CD14-positive monocyte (primary cell): ENCODE data around the gene C22orf23. TPM values are rescaled to one million over a fixed set of nuclear protein-coding genes. Genes with fewer than 3 reads are reported as not detected.

Experiments
- DNase-seq, 3 donors: peaks; one replicate each; pipeline ENCODE4 v3.0.0-alpha.2; 2011 to 2022
- H2AFZ ChIP-seq: 2 replicates; pipeline ENCODE4 v1.6.0; 2012; ENCODE audit warnings: mild to moderate bottlenecking, low read depth, low read length, inconsistent platforms; ENCODE audit not compliant: insufficient read depth, poor library complexity, severe bottlenecking
- H3K27ac ChIP-seq, 2 donors: 1 replicate in 1 of 2; 2 replicates in 1 of 2; pipeline ENCODE4 v1.5.1; 2012 to 2013; ENCODE audit warnings: low read length in 2 of 2, control low read depth in 1 of 2, inconsistent platforms in 1 of 2, low read depth in 1 of 2, mild to moderate bottlenecking in 1 of 2
- H3K27me3 ChIP-seq, 2 donors: one replicate each; pipeline versions ENCODE4 v1.6.0 to v1.6.1; 2011 to 2013; ENCODE audit warnings: low read length in 2 of 2; ENCODE audit not compliant: control insufficient read depth in 2 of 2, insufficient read depth in 2 of 2
- H3K36me3 ChIP-seq, 2 donors: replicated peaks in 1 of 2; 1 replicate in 1 of 2; 2 replicates in 1 of 2; pipeline versions ENCODE4 v1.5.1 to v1.6.1; 2012 to 2013; ENCODE audit warnings: low read length in 2 of 2, control low read depth in 1 of 2, inconsistent platforms in 1 of 2, mild to moderate bottlenecking in 1 of 2; ENCODE audit not compliant: insufficient read depth in 2 of 2, control insufficient read depth in 1 of 2
- H3K4me1 ChIP-seq, 2 donors: 1 replicate in 1 of 2; 2 replicates in 1 of 2; pipeline versions ENCODE4 v1.5.1 to v1.6.1; 2012 to 2013; ENCODE audit warnings: low read length in 2 of 2, control low read depth in 1 of 2, inconsistent platforms in 1 of 2, mild to moderate bottlenecking in 1 of 2, moderate library complexity in 1 of 2; ENCODE audit not compliant: insufficient read depth in 2 of 2, control insufficient read depth in 1 of 2
- H3K4me2 ChIP-seq: replicated peaks from 2 replicates; pipeline ENCODE3; 2012; ENCODE audit warnings: low read length, moderate library complexity, mild to moderate bottlenecking; ENCODE audit not compliant: poor library complexity, severe bottlenecking; ENCODE audit errors: extremely low read depth
- H3K4me3 ChIP-seq, 3 experiments: fragments of 200-600 bp in 1 of 3; sonication (generic) in 1 of 3; replicated peaks in 1 of 3; 1 replicate in 2 of 3; 2 replicates in 1 of 3; pipeline ENCODE4 v1.5.1; 2011 to 2013; ENCODE audit warnings: low read length in 3 of 3, mild to moderate bottlenecking in 3 of 3, control low read depth in 2 of 3, low read depth in 2 of 3, inconsistent platforms in 1 of 3, moderate library complexity in 1 of 3
- H3K79me2 ChIP-seq: 2 replicates; pipeline ENCODE4 v1.6.0; 2012; ENCODE audit warnings: mild to moderate bottlenecking, control low read depth, inconsistent platforms, low read length, moderate library complexity; ENCODE audit not compliant: insufficient read depth
- H3K9ac ChIP-seq: 2 replicates; pipeline ENCODE4 v1.6.0; 2017; ENCODE audit warnings: low read length, mild to moderate bottlenecking; ENCODE audit not compliant: insufficient read depth, poor library complexity, severe bottlenecking
- H3K9me3 ChIP-seq, 2 donors: replicated peaks in 1 of 2; 1 replicate in 1 of 2; 2 replicates in 1 of 2; pipeline versions ENCODE4 v1.5.1 to v1.6.1; 2012 to 2013; ENCODE audit warnings: low read length in 2 of 2, control low read depth in 1 of 2; ENCODE audit not compliant: control insufficient read depth in 1 of 2, insufficient read depth in 1 of 2
- H4K20me1 ChIP-seq: 2 replicates; pipeline ENCODE4 v1.6.0; 2012; ENCODE audit warnings: mild to moderate bottlenecking, low read length, control low read depth, moderate library complexity; ENCODE audit not compliant: insufficient read depth
- H3K27ac Mint-ChIP-seq, 7 donors: one replicate each; pipeline ENCODE4 v1.8.0; 2020; ENCODE audit warnings: mild to moderate bottlenecking in 7 of 7, mixed read lengths in 7 of 7, moderate library complexity in 6 of 7, inconsistent platforms in 2 of 7
- H3K27me3 Mint-ChIP-seq, 3 donors: one replicate each; pipeline ENCODE4 v1.8.0; 2021 to 2022; ENCODE audit warnings: low read depth in 3 of 3, mild to moderate bottlenecking in 3 of 3, mixed read lengths in 3 of 3, moderate library complexity in 3 of 3, inconsistent platforms in 1 of 3
- H3K36me3 Mint-ChIP-seq, 2 donors: one replicate each; pipeline ENCODE4 v1.8.0; 2020; ENCODE audit warnings: mixed read lengths in 2 of 2, inconsistent platforms in 1 of 2, mild to moderate bottlenecking in 1 of 2
- H3K4me1 Mint-ChIP-seq: one replicate; pipeline ENCODE4 v1.8.0; 2020; ENCODE audit warnings: mild to moderate bottlenecking, mixed read lengths
- H3K4me3 Mint-ChIP-seq, 2 donors: one replicate each; pipeline ENCODE4 v1.8.0; 2020; ENCODE audit warnings: mild to moderate bottlenecking in 2 of 2, mixed read lengths in 2 of 2, moderate library complexity in 1 of 2
- H3K9me3 Mint-ChIP-seq, 7 donors: one replicate each; pipeline ENCODE4 v1.8.0; 2020 to 2022; ENCODE audit warnings: mixed read lengths in 7 of 7, mild to moderate bottlenecking in 6 of 7, moderate library complexity in 6 of 7, inconsistent platforms in 2 of 7
- WGBS: methylation state at CpG from one replicate; pipeline ENCODE4 v1.1.5; 2013; ENCODE audit warnings: missing lambda C conversion rate; ENCODE audit not compliant: insufficient coverage; 5-methylcytosine and 5-hydroxymethylcytosine counted together
- intact Hi-C, 2 donors: fragments of 100-400 bp; cut with micrococcal nuclease; formaldehyde crosslinking; loops; one replicate each; pipeline versions ENCODE4 v1.15.0 to v1.15.1; 2023
- polyA plus RNA-seq, 3 donors: library from polyadenylated mRNA; depleted of rRNA in 1 of 3; unstranded in 2 of 3; stranded (reverse) in 1 of 3; fragments of 300-500 nt in 2 of 3; fragments of >200 nt in 1 of 3; fragmentation: Illumina TruSeq in 2 of 3; gene quantifications; 1 replicate in 2 of 3; 2 replicates in 1 of 3; pipeline ENCODE4 v1.2.3, GENCODE V29; 2012 to 2021
- TF ChIP-seq, protein P1 (sequence below): fragments of 200-600 bp; IDR thresholded peaks from one replicate; pipeline ENCODE4 v1.8.0; 2022; ENCODE audit warnings: antibody characterized with exemption, mild to moderate bottlenecking

Gene C22orf23
- polyA plus RNA-seq, 3 donors: not detected

GRCh38 chr22:37981282-37982011 lies 28.0 kb upstream of the C22orf23 start:
- Histone ChIP-seq H3K9me3 (no peaks in the 10 kb centered on the region), H2AFZ (no peak overlapping the region), H3K4me1 (no peaks in the 10 kb centered on the region), H3K4me2 (no peak overlapping the region), H3K4me3 (no peak overlapping the region), H3K36me3 (no peaks in the 10 kb centered on the region), H3K27ac (no peak overlapping the region), H3K9ac (no peak overlapping the region), H4K20me1 (no peaks in the 10 kb centered on the region), H3K79me2 (no peaks in the 10 kb centered on the region), H3K27me3 (no peaks in the 10 kb centered on the region)
- Mint-ChIP-seq H3K27ac (no peak overlapping the region), H3K27me3 (peaks cover 0 to under 1% (median 0%) of the 10 kb centered on the region in 3 donors), H3K4me3 (no peak overlapping the region), H3K9me3 (peaks cover 0 to 1% (median 0%) of the 10 kb centered on the region in 7 donors), H3K4me1 (peaks cover 9% of the 10 kb centered on the region), H3K36me3 (peaks cover 4 to 7% of the 10 kb centered on the region in 2 donors)
- no peak for DNase-seq
- intact Hi-C loops: no loop called here
- WGBS: 95% methylated on average over 6 of the region's 6 CpGs
- TF ChIP-seq, protein P1, sequence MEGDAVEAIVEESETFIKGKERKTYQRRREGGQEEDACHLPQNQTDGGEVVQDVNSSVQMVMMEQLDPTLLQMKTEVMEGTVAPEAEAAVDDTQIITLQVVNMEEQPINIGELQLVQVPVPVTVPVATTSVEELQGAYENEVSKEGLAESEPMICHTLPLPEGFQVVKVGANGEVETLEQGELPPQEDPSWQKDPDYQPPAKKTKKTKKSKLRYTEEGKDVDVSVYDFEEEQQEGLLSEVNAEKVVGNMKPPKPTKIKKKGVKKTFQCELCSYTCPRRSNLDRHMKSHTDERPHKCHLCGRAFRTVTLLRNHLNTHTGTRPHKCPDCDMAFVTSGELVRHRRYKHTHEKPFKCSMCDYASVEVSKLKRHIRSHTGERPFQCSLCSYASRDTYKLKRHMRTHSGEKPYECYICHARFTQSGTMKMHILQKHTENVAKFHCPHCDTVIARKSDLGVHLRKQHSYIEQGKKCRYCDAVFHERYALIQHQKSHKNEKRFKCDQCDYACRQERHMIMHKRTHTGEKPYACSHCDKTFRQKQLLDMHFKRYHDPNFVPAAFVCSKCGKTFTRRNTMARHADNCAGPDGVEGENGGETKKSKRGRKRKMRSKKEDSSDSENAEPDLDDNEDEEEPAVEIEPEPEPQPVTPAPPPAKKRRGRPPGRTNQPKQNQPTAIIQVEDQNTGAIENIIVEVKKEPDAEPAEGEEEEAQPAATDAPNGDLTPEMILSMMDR: no peak

DNA sequence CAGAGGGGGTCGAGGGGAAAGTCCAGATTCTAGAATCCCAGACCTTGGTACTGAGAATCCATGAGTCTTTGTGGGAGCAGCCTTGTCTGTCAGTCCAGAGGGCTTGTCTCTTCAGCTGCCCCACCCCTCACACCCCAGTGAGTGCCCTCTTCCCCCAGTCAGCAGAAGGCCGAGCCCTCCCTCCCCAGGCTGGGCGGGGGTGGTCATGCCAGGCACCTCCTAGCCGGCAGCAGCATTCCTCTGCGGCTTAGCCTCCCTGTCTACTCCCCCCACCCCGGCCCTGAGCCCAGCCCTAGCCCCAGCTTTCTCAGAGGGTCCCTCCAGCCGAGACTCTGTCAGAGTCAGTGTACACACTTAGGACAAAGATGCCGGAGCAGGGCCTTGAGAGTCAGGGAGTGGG lies 26.4 kb upstream of the C22orf23 start:
- H3K9me3 ChIP-seq: no peaks in the 10 kb centered on the region
- intact Hi-C loops: no loop called here
- Mint-ChIP-seq H3K9me3 (peaks cover 0 to 2% (median 0%) of the 10 kb centered on the region in 7 donors), H3K27me3 (peaks cover 0 to 2% (median 0%) of the 10 kb centered on the region in 3 donors), H3K36me3 (peaks cover 7 to 9% of the 10 kb centered on the region in 2 donors), H3K27ac (no peak overlapping the region), H3K4me1 (peaks cover 7% of the 10 kb centered on the region), H3K4me3 (no peak overlapping the region)
- no peak for DNase-seq
- H4K20me1 ChIP-seq: no peaks in the 10 kb centered on the region
- no peak overlapping the region for H3K27ac ChIP-seq
- H2AFZ ChIP-seq: no peak overlapping the region
- H3K27me3 ChIP-seq: no peaks in the 10 kb centered on the region
- H3K36me3 ChIP-seq: no peaks in the 10 kb centered on the region
- TF ChIP-seq, protein P1: no peak
- no peak overlapping the region for H3K4me3 ChIP-seq
- H3K4me1 ChIP-seq: no peaks in the 10 kb centered on the region
- WGBS: 95% methylated on average over 4 of the region's 8 CpGs
- H3K4me2 ChIP-seq: no peak overlapping the region
- no peak overlapping the region for H3K9ac ChIP-seq
- H3K79me2 ChIP-seq: no peaks in the 10 kb centered on the region
